HG02759 (cell line): Measurements from ENCODE around the gene ZDHHC14.
"Not testable (repeated sequence)": the region's sequence is repeated elsewhere in the genome, so short reads cannot be mapped to it uniquely, and the experiment has no call there.

Source experiments
- ATAC-seq: cut with Tn5 transposase; IDR thresholded peaks from one replicate; pipeline ENCODE4 v1.9.1; 2021; ENCODE audit warnings: mild to moderate bottlenecking, moderate library complexity; ENCODE audit not compliant: unreplicated experiment

Gene ZDHHC14

GRCh38 chr6:157462956-157463742 is 82.2 kb downstream of the ZDHHC14 start:
- ATAC-seq = no peak

- not testable (repeated sequence) for ATAC-seq
These were observed 82.7 kb downstream of the ZDHHC14 start for GRCh38 chr6:157463743-157464135.

- peak; percentile 54 for ATAC-seq
These were observed 83.9 kb downstream of the ZDHHC14 start for GRCh38 chr6:157464653-157465535.

- ATAC-seq = no peak
These were observed 85.3 kb downstream of the ZDHHC14 start for GRCh38 chr6:157466342-157466648.

- not testable (repeated sequence) for ATAC-seq
These were observed 86.3 kb downstream of the ZDHHC14 start for GRCh38 chr6:157467339-157467738.

- no peak for ATAC-seq
These were observed 87.1 kb downstream of the ZDHHC14 start for GRCh38 chr6:157468054-157468453.

GRCh38 chr6:157468574-157468973 is 87.6 kb downstream of the ZDHHC14 start:
- no peak for ATAC-seq

GRCh38 chr6:157469378-157469777 is 88.4 kb downstream of the ZDHHC14 start:
- no peak for ATAC-seq

- ATAC-seq = no peak
These were observed 90.2 kb downstream of the ZDHHC14 start for GRCh38 chr6:157471077-157471686.

- ATAC-seq = no peak
These were observed 91.1 kb downstream of the ZDHHC14 start for GRCh38 chr6:157471895-157472686.

- ATAC-seq = no peak
These were observed 95.8 kb downstream of the ZDHHC14 start for GRCh38 chr6:157476797-157477196.

GRCh38 chr6:157478926-157479325 is 97.9 kb downstream of the ZDHHC14 start:
- no peak for ATAC-seq

- ATAC-seq = no peak
These were observed 98.7 kb downstream of the ZDHHC14 start for GRCh38 chr6:157479464-157480303.

- ATAC-seq = no peak
These were observed 100.3 kb downstream of the ZDHHC14 start for GRCh38 chr6:157481189-157481864.

GRCh38 chr6:157481865-157482249 is 100.9 kb downstream of the ZDHHC14 start:
- no peak for ATAC-seq

- no peak for ATAC-seq
These were observed 102.8 kb downstream of the ZDHHC14 start for GRCh38 chr6:157483770-157484169.

- no peak for ATAC-seq
These were observed 103.2 kb downstream of the ZDHHC14 start for GRCh38 chr6:157484181-157484580.

GRCh38 chr6:157486572-157486971 is 105.6 kb downstream of the ZDHHC14 start:
- ATAC-seq = no peak

- ATAC-seq = no peak
These were observed 106.3 kb downstream of the ZDHHC14 start for GRCh38 chr6:157487110-157487773.
